Activated T-cell treated with anti-CD3 and anti-CD28 coated beads, Interleukin-2, amount 50 U/mL, for 1 hour (primary cell): ENCODE data around the gene RABGGTB.
"Not testable (repeated sequence)": the region's sequence is repeated elsewhere in the genome, so short reads cannot be mapped to it uniquely, and the experiment has no call there.

ENCODE experiments used
- DNase-seq: peaks from one replicate; pipeline ENCODE4 v3.0.0-alpha.2; 2020

Gene RABGGTB

GRCh38 chr1:75796376-75797272 lies 10.6 kb downstream of the RABGGTB start, which contains the start of gene MSH4:
MSH4 (plus strand) TSS chr1:75796882; CDS start chr1:75796986, 104 bp downstream.
- no peak for DNase-seq

GRCh38 chr1:75797273-75797588 lies 11.2 kb downstream of the RABGGTB start:
- no peak for DNase-seq

- no peak for DNase-seq
These were observed 11.7 kb downstream of the RABGGTB start for GRCh38 chr1:75797606-75798216.

- DNase-seq, result not testable (repeated sequence)
These were observed 15.4 kb downstream of the RABGGTB start for GRCh38 chr1:75801480-75801879.

GRCh38 chr1:75808921-75809320 lies 22.9 kb downstream of the RABGGTB start:
- DNase-seq, result no peak

- DNase-seq, result not testable (repeated sequence)
These were observed 24.1 kb downstream of the RABGGTB start for GRCh38 chr1:75810113-75810512.

- DNase-seq, result no peak
These were observed 25.3 kb downstream of the RABGGTB start for GRCh38 chr1:75811211-75811981.

GRCh38 chr1:75812065-75812464 lies 26.0 kb downstream of the RABGGTB start:
- no peak for DNase-seq

- DNase-seq, result not testable (repeated sequence)
These were observed 37.5 kb downstream of the RABGGTB start for GRCh38 chr1:75823596-75823995.

- no peak for DNase-seq
These were observed 50.6 kb downstream of the RABGGTB start for GRCh38 chr1:75836528-75837100.

- DNase-seq, result no peak
These were observed 52.0 kb downstream of the RABGGTB start for GRCh38 chr1:75838079-75838478.

GRCh38 chr1:75841421-75841820 lies 55.4 kb downstream of the RABGGTB start:
- no peak for DNase-seq
